Upper lobe of right lung (tissue), 1 donor: ENCODE measurements around the gene KLF18. TPM values are rescaled to one million over a fixed set of nuclear protein-coding genes. Genes with fewer than 3 reads are reported as not detected.
"Not testable (repeated sequence)": the region's sequence is repeated elsewhere in the genome, so short reads cannot be mapped to it uniquely, and the experiment has no call there.

ENCODE experiments used
- ATAC-seq: fragments of 200-7000 bp; cut with Tn5 transposase; one replicate; pipeline ENCODE4 v1.9.1; 2020; ENCODE audit warnings: mild to moderate bottlenecking, moderate library complexity
- DNase-seq: peaks from one replicate; pipeline ENCODE4 v3.0.0-alpha.2; 2020
- H3K27ac ChIP-seq: fragments of 200-600 bp; one replicate; pipeline ENCODE4 v1.8.0; 2022
- H3K27me3 ChIP-seq: fragments of 200-600 bp; one replicate; pipeline ENCODE4 v1.8.0; 2022; ENCODE audit warnings: mild to moderate bottlenecking
- H3K36me3 ChIP-seq: fragments of 200-600 bp; one replicate; pipeline ENCODE4 v1.8.0; 2022
- H3K4me1 ChIP-seq: fragments of 200-600 bp; one replicate; pipeline ENCODE4 v1.8.0; 2022
- H3K4me3 ChIP-seq: fragments of 200-600 bp; one replicate; pipeline ENCODE4 v1.8.0; 2022; ENCODE audit warnings: mild to moderate bottlenecking
- H3K9me3 ChIP-seq: fragments of 200-600 bp; one replicate; pipeline ENCODE4 v1.8.0; 2022
- CTCF ChIP-seq: fragments of 200-600 bp; IDR thresholded peaks from one replicate; pipeline ENCODE4 v1.8.0; 2022; ENCODE audit warnings: antibody characterized with exemption
- intact Hi-C: fragments of 100-400 bp; cut with DNase I; formaldehyde crosslinking; loops from one replicate; pipeline ENCODE4 v1.11.0; 2022
- total RNA-seq: library from RNA; stranded (reverse); fragmentation: NEBNext Ultra II Directional; extraction: Animal tissue kit (Norgen Biotek cat#: 25700); gene quantifications from one replicate; pipeline ENCODE4 v1.2.1, GENCODE V29; 2021
- donor health status: DM: no; HTN: yes; CAD: no; lungs with severe emphysema.

The KLF18 gene
- total RNA-seq, 1 donor from 2014 or later = not detected

GRCh38 chr1:44119525-44119924 lies 21.9 kb downstream of the KLF18 start:
- Histone ChIP-seq H3K27me3 (no peaks in the 10 kb centered on the region), H3K4me1 (no peaks in the 10 kb centered on the region), H3K27ac (no peak overlapping the region), H3K9me3 (no peaks in the 10 kb centered on the region), H3K4me3 (no peak overlapping the region), H3K36me3 (no peaks in the 10 kb centered on the region)
- ATAC-seq (no peak), DNase-seq (no peak)
- intact Hi-C loops = no loop called here
- TF ChIP-seq CTCF = no peak

- TF ChIP-seq CTCF = no peak
- H3K4me1 ChIP-seq = no peaks in the 10 kb centered on the region
- intact Hi-C loops = no loop called here
- H3K4me3 ChIP-seq = no peak within 1 kb of the TSS
- no peaks in the 10 kb centered on the region for H3K9me3 ChIP-seq
- ATAC-seq (no peak), DNase-seq (no peak)
- H3K27ac ChIP-seq = no peak within 1 kb of the TSS
- H3K36me3 ChIP-seq = no peaks in the 10 kb centered on the region
- no peaks in the 10 kb centered on the region for H3K27me3 ChIP-seq
These were observed 22.7 kb downstream of the KLF18 start, which contains the start of gene KLF17 for GRCh38 chr1:44118682-44119081. Gene KLF17, plus strand, starts transcription at chr1:44118821. Its CDS starts 87 bp downstream, at chr1:44118908.

GRCh38 chr1:44117272-44117671 lies 24.2 kb downstream of the KLF18 start:
- intact Hi-C loops, DNase-seq, H3K9me3 ChIP-seq, ATAC-seq, H3K4me1 ChIP-seq, H3K36me3 ChIP-seq, H3K27ac ChIP-seq, H3K27me3 ChIP-seq, H3K4me3 ChIP-seq: not testable (repeated sequence)

GRCh38 chr1:44114098-44114497 lies 27.3 kb downstream of the KLF18 start:
- no peak for TF ChIP-seq CTCF
- no peak for DNase-seq
- Histone ChIP-seq H3K27ac (no peak overlapping the region), H3K27me3 (no peaks in the 10 kb centered on the region), H3K36me3 (no peaks in the 10 kb centered on the region), H3K4me3 (no peak overlapping the region), H3K4me1 (no peaks in the 10 kb centered on the region), H3K9me3 (no peaks in the 10 kb centered on the region)
- intact Hi-C loops = no loop called here
- ATAC-seq = no peak

- no peak overlapping the region for H3K27ac ChIP-seq
- H3K4me1 ChIP-seq = no peaks in the 10 kb centered on the region
- intact Hi-C loops = no loop called here
- H3K27me3 ChIP-seq = no peaks in the 10 kb centered on the region
- no peaks in the 10 kb centered on the region for H3K9me3 ChIP-seq
- no peak overlapping the region for H3K4me3 ChIP-seq
- H3K36me3 ChIP-seq = no peaks in the 10 kb centered on the region
- ATAC-seq = no peak
- no peak for DNase-seq
- no peak for TF ChIP-seq CTCF
These were observed 28.3 kb downstream of the KLF18 start for GRCh38 chr1:44113095-44113609.

GRCh38 chr1:44112486-44112885 lies 28.9 kb downstream of the KLF18 start:
- H3K36me3 ChIP-seq = no peaks in the 10 kb centered on the region
- intact Hi-C loops = no loop called here
- no peaks in the 10 kb centered on the region for H3K4me1 ChIP-seq
- H3K27ac ChIP-seq = no peak overlapping the region
- H3K9me3 ChIP-seq = no peaks in the 10 kb centered on the region
- ATAC-seq (no peak), DNase-seq (no peak)
- TF ChIP-seq CTCF = no peak
- H3K27me3 ChIP-seq = no peaks in the 10 kb centered on the region
- H3K4me3 ChIP-seq = no peak overlapping the region
